Hematopoietic multipotent progenitor cell treated with erythropoietin and hydrocortisone succinate and interleukin-3 and kit ligand, for 15 days (in vitro differentiated cells): ENCODE data around the gene UPF1.
A peak's percentile ranks its signal among the peaks of the same experiment; 100 is the strongest.
"Not testable (repeated sequence)": the region's sequence is repeated elsewhere in the genome, so short reads cannot be mapped to it uniquely, and the experiment has no call there.

ENCODE experiments used
- DNase-seq: peaks from one replicate; pipeline ENCODE4 v3.0.0-alpha.2; 2015; ENCODE audit warnings: low spot score

The UPF1 gene

DNA sequence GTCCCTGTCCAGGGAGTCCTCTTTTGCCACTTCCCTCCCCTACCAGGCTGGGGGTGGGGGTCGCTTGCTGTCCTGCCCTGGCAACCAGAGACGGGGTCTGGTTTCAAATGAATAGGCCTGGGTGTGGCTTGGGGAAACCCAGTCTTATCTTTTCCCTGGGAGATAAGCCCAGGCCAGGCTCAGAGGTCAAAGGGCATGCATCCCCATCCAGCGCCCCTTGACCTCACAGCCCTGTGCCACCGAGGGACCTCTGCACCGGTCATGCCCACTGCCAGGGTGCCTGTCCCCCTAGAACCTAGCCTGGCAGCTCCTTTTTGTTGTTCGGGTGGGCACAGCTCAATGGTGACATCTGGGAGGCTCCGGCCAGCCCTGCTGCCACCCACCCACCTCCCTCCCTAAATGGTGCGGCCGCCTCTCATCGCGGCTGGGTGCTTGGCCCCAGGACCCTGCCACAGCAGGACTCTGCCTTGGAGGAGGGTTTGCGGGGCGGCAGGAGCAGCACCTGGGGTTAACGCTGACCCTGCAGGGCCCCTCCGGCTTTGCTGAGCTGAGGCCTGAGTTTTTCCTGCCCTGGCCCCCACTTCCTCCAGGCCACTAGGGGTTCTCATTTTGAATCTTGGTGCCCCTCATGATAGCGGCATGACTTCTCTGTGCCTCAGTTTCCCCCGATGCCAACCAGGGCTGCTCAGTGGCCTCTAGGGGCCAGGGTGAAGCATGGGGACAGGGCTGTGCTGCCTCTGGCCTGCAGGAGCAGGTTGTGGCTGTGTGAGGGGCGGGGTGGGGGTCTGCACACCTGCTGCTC, 67.0 kb downstream of the UPF1 start:
- no peak for DNase-seq

DNA sequence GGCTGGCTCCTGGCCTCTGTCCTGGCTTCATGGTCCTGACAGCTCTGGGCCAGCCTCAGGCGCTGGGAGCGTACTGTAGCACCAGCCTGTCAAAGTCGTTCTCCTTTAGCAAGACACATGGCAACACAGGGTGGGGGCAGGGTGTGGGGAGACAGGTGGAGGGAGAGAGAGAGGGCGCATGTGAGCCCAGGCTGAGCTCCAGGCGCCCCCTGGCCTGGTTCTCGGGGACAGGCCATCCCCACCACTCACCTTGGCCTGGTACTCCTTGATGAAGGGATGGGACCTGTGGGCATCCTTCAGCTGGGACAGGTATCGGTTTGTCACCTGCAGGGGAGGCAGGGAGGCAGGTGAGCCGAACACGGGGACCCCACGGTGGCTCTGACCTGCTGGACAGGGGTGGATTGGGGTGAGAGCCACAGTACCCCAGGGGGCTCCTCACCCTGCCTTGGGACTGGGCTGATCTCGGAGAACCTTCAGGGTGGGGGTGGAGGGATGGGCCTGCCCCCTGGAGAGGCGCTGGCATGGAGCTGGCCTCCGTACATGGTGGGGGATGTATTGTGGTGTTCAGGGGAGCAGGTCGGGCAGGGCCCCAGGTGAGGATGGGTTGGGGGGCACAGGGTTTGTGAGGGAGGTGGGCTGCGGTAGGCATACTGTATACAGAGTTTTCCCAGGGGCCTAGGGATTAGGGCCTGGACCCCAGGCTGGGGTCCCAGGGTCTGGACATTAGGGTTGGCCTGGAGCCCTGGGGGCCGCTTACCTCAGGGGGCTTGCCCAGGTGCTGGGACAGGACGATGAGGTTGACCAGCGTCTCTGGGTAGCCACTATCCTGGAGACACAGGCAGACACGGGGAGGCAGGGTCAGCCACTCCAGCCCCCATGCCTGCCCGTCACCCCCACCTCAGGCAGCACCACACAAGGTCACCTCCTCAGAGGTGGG, 68.1 kb downstream of the UPF1 start:
- DNase-seq, result no peak

DNA sequence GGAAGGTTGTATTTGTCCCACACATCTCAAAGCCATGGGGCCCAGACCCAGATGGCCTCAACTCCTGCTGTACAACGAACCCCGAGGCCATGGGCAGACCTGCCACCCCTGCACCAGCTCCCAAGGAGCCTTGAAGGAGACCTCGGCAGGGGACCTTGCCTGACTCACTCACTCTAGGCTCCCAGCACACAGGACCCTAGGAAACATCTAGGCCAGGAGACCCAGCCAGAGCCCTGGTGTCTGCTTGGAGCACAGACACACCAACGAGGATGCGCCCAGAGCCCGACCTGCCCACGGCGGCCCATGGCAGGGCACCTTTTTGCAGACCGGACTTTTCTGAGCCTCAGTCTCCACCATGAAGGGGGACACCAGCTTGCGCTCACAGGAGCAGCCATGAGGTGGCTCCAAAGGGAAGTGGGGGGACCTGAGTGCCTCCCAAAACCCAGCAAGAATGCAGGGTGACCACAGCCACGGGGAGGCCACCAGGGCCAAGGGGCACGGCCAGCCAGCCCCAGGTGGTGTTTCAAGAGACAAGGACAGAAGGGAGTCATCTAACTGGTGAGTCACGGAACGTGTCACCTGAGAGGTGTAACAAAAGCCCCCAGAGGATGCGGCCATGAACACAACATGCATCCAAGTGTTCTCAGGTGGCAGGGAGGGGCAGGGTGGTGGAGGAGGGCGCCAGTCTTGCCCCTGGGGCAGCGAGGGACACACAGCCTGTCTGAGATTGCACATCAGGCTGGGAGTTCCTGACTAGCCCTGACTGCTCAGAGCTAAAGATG, 69.1 kb downstream of the UPF1 start:
- no peak for DNase-seq

DNA sequence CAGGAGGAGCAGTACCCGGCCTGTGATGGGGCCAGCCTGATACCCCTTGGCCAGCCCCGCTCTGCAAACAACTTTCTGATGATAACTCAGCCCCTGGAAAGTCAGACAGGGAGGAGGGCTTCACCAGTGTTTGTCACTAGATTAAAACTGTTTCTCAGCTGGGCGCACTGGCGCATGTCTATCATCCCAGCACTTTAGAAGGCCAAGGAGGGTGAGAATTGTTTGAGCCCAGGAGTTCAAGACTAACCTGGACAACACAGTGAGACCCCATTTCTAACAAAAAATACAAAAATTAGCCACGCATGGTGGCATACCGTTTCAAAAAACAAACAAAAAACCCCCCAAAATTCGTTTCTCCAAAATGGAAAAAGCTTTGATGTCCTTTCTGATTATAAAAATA, 69.7 kb downstream of the UPF1 start:
- DNase-seq, result no peak

DNA sequence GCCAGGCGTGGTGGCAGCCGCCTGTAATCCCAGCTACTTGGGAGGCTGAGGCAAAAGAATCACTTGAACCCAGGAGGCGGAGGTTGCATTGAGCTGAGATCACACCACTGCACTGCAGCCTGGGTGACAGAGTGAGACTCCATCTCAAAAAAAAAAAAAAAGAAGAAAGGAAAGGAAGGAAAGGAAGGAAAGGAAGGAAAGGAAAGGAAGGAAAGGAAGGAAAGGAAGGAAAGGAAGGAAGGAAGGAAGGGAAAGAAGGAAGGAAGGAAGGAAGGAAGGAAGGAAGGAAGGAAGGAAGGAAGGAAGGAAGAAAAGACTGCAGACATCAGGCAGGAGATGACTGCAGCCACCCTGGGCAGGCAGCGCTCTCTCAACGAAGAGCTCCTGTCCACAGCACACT, 70.8 kb downstream of the UPF1 start:
- DNase-seq, result not testable (repeated sequence)

DNA sequence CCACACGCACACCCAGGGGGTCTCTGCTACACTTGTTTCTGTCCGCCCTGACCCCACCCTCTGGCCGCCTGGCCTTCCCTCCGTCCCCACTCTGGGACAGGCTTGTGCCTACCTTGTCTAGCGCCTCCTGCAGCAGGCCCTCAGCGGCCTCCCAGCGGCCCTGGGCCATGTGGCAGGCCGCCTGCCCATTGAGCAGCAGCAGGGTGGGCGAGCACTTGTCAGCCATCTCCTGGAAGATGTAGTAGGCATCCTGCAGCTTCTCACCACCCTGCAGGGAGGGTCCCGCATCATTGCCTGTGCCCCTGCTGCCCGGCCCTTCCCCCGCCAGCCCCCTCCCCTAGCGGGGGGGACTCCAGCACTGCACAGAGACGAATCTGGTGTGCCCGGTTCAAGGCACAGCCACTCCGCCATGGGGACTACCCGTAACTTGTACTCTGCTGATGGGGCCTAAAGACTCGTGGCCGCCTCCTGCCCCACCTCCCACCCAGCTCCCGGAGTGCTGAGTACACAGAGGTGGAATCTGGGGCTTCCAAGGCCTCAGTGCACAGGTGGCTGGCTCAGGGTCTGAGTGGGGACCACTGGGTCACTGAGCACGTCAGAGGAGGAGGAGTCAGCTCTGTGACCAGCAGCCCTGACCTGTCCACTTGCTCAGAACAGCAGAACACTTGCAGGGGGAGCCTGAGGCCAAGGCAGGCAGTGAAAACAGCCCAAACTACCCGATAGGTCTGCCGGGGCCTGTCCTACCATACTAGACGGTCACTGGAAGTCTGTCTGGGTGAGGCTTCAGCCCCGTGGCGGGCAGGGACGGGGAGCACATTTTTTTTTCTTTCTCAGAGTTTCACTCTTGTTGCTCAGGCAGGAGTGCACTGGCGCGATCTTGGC, 71.6 kb downstream of the UPF1 start:
- DNase-seq, result no peak

DNA sequence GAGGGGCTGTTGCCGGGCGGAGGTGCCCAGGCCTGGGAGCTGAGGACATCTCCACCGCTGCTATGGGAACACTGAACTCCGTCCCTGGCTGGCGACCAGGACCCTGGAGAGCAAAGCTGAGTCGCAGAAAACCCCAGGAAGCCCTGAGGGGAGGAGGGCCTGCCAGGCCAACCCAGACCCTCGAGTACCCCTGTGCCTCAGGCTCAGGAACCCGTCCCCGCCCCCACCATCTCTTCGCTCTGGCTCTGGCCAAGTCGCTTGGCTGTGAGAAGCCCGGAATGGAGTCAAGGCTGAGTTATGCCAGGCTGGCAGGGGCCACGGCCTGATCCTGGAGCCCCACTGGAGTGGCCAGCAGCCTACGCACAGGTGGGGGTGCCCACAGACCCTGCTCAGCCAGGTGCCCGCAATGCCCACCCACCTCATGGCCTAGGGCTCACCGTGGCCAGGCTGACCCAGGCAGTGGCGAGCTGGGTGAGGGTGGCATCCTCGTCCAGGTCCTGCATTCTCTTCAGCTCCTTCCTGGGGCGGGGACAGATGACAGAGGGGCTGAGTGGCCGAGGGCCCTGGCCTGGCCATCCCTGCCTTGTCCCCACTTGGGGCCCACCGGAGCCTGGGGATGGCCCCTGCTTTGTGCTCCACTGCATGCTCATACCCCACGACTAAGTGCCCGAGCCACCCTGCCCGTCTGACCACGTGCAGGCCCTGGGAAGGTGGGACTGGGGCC, 72.7 kb downstream of the UPF1 start:
- no peak for DNase-seq

DNA sequence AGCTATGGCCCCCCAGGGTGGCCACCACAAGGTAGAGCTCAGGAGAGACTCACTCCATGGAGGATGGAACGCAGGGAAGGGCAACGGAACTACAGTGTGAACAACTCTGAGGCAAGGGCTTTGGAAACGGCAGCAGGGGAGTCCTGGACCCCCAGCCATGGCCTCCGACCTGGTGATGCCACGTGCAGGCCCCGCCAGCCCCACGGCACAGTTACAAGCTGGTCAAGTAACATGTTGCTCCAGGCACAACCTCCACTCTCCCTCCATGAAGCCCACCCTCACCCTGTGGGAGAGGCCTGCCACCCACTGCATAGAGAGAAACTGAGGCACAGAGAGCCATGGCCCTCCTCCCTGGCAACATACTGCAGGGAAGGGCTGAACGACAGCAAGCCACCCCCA, 73.3 kb downstream of the UPF1 start:
- no peak for DNase-seq

DNA sequence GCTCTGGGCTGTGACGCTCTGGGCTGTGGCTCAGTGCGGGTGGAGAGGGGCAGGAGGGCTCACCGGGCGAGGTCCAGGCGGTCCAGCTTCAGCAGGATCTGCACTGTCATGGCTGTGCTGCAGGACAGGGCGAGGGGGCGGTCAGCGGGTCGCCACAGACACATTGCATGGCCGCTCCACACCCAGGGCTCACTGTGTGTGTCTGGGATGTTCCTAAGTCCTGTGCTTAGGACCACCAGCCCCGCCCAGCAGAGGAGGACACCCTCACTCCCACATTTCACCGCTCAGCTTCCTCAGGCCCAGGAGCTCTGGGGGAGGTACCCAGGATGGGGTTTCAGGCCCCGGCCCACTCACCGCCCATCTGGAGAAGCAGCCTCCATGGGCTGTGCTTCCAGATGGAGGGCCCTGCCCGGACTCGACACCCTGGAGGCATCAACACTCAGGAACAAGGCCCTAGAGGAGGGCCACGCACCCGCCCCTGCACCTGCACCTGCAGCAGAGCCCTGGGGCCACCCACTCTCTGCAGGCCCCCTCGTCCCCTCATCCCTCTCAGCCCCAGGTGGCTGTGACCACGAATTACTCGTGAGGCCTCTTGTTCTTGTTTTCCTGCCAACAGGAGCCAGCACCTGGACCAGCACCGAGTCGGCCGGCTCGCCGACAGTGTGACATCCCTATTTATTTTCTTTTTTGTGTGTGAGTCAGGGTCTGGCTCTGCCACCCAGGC, 73.9 kb downstream of the UPF1 start:
- DNase-seq, result no peak

DNA sequence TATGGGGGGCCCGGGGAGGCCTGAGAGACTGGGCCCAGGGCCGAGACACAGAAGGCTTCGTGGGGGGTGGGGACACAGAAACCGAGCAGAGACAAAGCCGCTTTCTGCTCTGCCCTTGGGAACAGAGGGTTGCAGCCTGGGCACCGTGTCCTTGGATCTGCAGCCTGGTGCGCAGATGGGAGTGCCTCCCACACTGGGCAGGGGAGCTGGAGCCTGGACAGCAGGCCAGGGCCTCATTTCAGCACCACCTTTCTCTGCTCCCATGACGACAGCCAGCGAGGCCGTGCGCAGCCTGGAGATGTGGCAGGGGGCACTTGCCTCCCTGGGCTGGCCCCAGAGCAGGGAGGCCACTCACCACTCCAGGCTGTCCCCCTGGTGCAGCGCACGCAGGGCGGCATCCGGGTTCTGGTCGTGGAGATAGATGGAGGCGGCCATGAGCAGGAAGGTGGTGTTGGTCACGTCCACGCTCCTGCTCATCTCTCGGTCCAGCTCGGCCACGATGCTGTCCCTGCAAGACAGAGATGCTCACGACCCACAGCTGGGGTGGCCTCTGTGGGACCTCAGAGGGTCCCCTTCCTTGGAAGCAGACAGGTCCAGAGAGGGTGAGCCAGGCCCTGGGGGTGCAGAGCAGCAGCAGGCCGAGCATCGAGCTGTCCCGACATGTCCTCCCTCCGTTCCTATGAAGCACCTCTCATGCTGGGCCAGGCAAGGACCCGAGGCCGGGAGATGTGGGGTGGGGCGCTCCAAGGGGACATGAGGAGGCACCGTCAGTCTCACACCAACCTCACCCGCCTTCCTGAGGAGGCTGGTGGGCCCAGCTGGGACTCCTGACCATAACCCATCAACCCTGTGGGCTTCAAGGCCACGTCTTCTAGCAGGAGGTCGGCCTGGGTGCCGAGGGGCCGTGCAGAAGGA, 75.1 kb downstream of the UPF1 start:
- DNase-seq, result no peak

DNA sequence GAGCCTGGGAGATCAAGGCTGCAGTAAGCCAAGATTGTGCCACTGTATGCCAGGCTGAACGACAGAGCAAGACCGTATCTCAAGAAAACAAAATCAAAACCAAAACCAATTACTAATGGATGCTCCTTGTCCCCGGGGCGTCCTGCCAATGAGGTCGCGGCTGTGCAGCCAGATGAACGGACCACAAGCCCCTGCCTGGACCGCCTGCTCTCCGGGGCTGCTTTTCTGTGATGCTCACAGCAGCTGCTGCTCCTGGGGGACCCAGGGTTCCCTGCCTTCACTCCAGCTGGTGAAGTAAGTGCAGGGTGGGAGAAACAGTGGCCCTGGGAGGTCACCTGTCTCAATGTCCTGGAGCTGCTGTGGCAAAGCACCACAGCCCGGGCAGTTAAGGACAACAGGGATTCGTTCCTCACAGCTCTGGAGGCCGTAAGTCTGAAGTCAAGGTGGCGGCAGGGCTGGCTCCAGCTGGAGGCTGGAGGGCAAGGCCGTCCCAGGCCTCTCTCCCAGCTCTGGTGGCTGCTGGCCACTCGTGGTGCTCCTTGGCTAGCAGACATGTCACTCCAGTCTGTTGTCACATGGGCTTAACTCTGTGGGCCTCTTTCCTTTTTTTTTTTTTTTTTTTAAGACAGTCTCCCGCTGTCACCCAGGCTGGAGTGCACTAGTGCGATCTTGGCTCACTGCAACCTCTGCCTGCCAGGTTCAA, 77.3 kb downstream of the UPF1 start:
- no peak for DNase-seq

DNA sequence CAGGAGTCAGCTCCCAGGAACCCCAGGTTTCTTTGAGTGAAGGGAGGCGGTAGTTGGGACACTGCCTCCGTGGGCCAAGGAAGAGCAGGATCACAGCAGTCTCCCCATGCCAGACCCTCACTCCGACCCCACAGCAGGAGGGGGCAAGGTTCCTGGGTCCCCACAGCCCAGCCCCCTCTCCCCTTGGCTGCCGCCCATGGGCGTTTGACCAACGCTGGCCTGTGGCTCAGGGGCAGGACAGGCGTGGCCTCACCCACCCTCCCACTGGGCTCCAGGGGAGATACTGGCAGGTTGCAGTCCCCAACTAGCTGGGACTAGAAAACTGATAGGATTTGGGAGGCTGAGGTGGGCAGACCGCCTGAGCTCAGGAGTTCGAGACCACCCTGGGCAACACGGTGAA, 78.3 kb downstream of the UPF1 start:
- DNase-seq, result no peak

DNA sequence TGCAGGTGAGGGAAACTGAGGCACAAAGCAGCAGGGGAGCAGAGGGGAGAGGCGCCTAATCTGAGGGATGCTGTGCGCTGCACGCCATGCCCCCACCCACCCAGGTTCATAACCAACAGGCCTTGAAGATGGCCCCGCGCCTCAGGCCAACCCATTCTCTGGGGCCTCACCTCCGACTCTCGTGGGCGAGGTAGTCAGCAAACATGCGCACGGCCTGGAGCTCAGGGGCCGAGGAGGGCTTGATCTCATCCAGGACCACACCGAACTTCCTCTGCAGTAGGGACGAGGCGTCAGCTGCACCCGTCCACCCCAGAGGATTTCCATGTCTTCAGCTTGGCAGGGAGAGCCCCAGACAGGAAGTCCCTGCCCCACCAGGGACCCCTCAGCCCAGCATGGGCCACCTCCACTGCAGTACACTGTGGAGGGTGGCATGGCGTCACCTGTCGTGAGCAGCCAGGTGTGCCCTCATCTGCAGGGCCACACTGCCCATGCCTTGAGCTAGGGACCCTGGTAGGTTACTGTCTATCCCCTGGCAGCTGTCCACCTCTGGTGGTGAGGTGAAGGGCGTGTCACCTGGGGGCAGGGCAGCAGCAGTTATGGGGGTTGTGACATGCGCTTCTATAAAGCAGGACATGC, 79.2 kb downstream of the UPF1 start:
- no peak for DNase-seq

DNA sequence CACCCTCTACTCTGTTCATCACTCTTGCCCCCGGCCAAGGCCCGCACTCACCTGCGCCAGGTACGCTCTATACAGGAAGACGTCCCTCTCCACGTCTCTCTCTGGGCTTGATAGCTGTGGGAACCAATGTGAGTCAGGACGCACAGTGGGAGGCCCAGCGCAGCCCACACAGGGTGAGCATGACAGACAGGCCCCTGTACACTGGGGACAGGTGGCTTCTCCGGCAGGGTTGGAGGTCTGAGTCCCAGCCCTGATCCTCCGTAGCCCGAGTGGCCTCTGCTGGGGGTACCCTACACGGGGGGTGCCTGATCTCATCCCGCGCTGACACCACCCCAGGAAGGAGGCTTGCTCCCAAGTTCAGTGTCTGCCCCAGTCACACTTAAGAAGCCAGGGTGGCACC, 81.2 kb downstream of the UPF1 start:
- DNase-seq, result no peak

DNA sequence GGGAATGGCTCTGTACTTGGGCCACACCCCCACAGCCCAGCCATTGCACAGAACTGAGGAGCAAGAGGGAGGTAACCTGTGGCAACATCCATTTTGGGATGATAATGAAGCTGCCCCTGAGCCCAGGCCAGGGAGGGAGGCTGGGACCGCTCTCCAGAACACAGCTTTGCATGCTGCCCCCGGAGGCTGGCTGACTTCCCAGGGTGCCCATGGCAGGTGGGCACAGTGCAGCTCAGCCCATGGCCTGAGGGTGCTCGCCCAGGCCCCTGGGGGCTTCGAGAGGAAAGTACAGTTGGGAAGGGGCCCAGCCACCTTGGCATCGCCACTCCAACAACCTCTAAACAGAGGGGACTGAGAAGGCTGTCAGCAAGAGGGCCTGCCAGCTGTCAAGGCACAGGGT, 81.7 kb downstream of the UPF1 start:
- DNase-seq, result no peak

DNA sequence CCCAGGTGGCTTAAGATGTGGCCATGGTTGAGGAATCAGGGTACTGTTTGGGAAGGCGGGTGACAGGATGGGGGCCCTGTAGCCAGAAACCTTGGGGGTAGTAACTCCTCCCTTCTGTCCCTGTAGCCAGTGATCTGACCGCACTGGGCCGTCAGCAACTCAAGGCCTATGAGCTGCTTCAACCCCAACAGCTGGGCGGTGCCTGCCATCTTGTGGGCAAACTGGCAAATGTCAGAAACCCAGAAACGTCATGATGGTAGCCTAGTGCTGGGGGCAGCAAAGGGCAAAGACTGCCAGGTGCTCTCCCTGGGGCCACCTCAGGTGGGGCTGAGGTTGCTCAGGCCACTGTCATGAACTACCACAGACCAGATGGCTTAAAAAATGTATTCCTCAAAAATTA, 83.9 kb downstream of the UPF1 start:
- DNase-seq, result peak; percentile 50

DNA sequence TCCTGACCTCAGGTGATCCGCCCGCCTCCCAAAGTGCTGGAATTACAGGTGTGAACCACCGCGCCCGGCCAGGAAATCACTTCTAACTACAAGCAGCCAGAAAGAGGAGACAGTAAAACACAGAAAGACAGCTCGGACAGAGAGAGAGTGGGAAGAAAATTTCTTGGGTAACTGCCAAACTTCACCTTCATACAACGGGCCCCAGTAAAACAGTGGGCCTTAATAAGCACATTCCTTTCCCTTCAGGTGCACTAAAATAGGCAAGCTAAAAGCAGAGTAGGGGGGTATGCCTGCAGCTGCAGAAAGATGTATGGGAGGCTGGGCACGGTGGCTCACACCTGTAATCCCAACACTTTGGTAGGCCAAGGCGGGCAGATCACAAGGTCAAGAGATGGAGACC, 85.8 kb downstream of the UPF1 start:
- not testable (repeated sequence) for DNase-seq
